Measurements from ENCODE around the gene TNRC18. TPM values are rescaled to one million over a fixed set of nuclear protein-coding genes. Genes with fewer than 3 reads are reported as not detected.

Gene TNRC18
- total RNA-seq, 1 donor from 2014 or later: 198 TPM

GRCh38 chr7:5375925-5376324 lies 47.7 kb downstream of the TNRC18 start:
- DNase-seq (ENCODE audit: extremely low spot score, unreplicated experiment): no peak
- H3K27me3 Mint-ChIP-seq (ENCODE audit: unreplicated experiment): no peaks in the 10 kb centered on the region
- H3K4me3 Mint-ChIP-seq (ENCODE audit: unreplicated experiment): no peak overlapping the region
- no peak overlapping the region for H3K27ac Mint-ChIP-seq (ENCODE audit: unreplicated experiment)
- no peak for TF ChIP-seq CTCF (IDR thresholded peaks at IDR 0.05)
- H3K36me3 Mint-ChIP-seq (ENCODE audit: unreplicated experiment): peaks cover 23% of the 10 kb centered on the region
- no peaks in the 10 kb centered on the region for H3K9me3 Mint-ChIP-seq (ENCODE audit: unreplicated experiment)
- peaks cover 4% of the 10 kb centered on the region for H3K4me1 Mint-ChIP-seq (ENCODE audit: unreplicated experiment)

- Mint-ChIP-seq H3K27ac (ENCODE audit: unreplicated experiment) (no peak overlapping the region), H3K27me3 (ENCODE audit: unreplicated experiment) (no peaks in the 10 kb centered on the region), H3K36me3 (ENCODE audit: unreplicated experiment) (peaks cover 25% of the 10 kb centered on the region), H3K4me3 (ENCODE audit: unreplicated experiment) (no peak overlapping the region), H3K9me3 (ENCODE audit: unreplicated experiment) (no peaks in the 10 kb centered on the region), H3K4me1 (ENCODE audit: unreplicated experiment) (peaks cover 4% of the 10 kb centered on the region)
- no peak for TF ChIP-seq CTCF (IDR thresholded peaks at IDR 0.05)
- DNase-seq (ENCODE audit: extremely low spot score, unreplicated experiment): no peak
These were observed 49.2 kb downstream of the TNRC18 start for GRCh38 chr7:5374464-5374863.

- TF ChIP-seq CTCF (IDR thresholded peaks at IDR 0.05): no peak
- Mint-ChIP-seq H3K4me1 (ENCODE audit: unreplicated experiment) (peaks cover 3% of the 10 kb centered on the region), H3K36me3 (ENCODE audit: unreplicated experiment) (peaks cover 25% of the 10 kb centered on the region), H3K27me3 (ENCODE audit: unreplicated experiment) (no peaks in the 10 kb centered on the region), H3K4me3 (ENCODE audit: unreplicated experiment) (no peak overlapping the region), H3K27ac (ENCODE audit: unreplicated experiment) (no peak overlapping the region), H3K9me3 (ENCODE audit: unreplicated experiment) (no peaks in the 10 kb centered on the region)
- no peak for DNase-seq (ENCODE audit: extremely low spot score, unreplicated experiment)
These were observed 50.3 kb downstream of the TNRC18 start for GRCh38 chr7:5373300-5373699.

GRCh38 chr7:5370454-5371353 lies 52.9 kb downstream of the TNRC18 start:
- Mint-ChIP-seq H3K4me1 (ENCODE audit: unreplicated experiment) (peaks cover 9% of the 10 kb centered on the region), H3K27ac (ENCODE audit: unreplicated experiment) (no peak overlapping the region), H3K36me3 (ENCODE audit: unreplicated experiment) (peaks cover 23% of the 10 kb centered on the region), H3K4me3 (ENCODE audit: unreplicated experiment) (no peak overlapping the region), H3K27me3 (ENCODE audit: unreplicated experiment) (no peaks in the 10 kb centered on the region), H3K9me3 (ENCODE audit: unreplicated experiment) (no peaks in the 10 kb centered on the region)
- DNase-seq (ENCODE audit: extremely low spot score, unreplicated experiment): no peak
- TF ChIP-seq CTCF (IDR thresholded peaks at IDR 0.05): no peak

GRCh38 chr7:5367661-5368060 lies 56.0 kb downstream of the TNRC18 start:
- no peaks in the 10 kb centered on the region for H3K27me3 Mint-ChIP-seq (ENCODE audit: unreplicated experiment)
- no peak for TF ChIP-seq CTCF (IDR thresholded peaks at IDR 0.05)
- H3K4me1 Mint-ChIP-seq (ENCODE audit: unreplicated experiment): peaks cover 11% of the 10 kb centered on the region
- peaks cover 12% of the 10 kb centered on the region for H3K36me3 Mint-ChIP-seq (ENCODE audit: unreplicated experiment)
- H3K4me3 Mint-ChIP-seq (ENCODE audit: unreplicated experiment): no peak overlapping the region
- H3K27ac Mint-ChIP-seq (ENCODE audit: unreplicated experiment): no peak overlapping the region
- no peak for DNase-seq (ENCODE audit: extremely low spot score, unreplicated experiment)
- H3K9me3 Mint-ChIP-seq (ENCODE audit: unreplicated experiment): no peaks in the 10 kb centered on the region
